Heart right ventricle (tissue), 16 donors: Measurements from ENCODE around the gene IRGC. TPM values are rescaled to one million over a fixed set of nuclear protein-coding genes. Genes with fewer than 3 reads are reported as not detected.

Experiments used
- ATAC-seq, 8 donors: fragments of 200-7000 bp; cut with Tn5 transposase; one replicate each; pipeline ENCODE4 v1.9.1; 2020; ENCODE audit warnings: mild to moderate bottlenecking in 8 of 8, moderate library complexity in 8 of 8, moderate number of reproducible peaks in 1 of 8
- DNase-seq, 2 donors: peaks; one replicate each; pipeline ENCODE4 v3.0.0-alpha.2; 2020
- H3K27ac ChIP-seq, 10 donors: fragments of 200-600 bp; sonication (generic) in 2 of 10; one replicate each; pipeline versions ENCODE4 v1.5.0 to v1.8.0; 2020 to 2022; ENCODE audit warnings: mild to moderate bottlenecking in 3 of 10
- H3K27me3 ChIP-seq, 7 donors: fragments of 200-600 bp; one replicate each; pipeline ENCODE4 v1.8.0; 2021 to 2022; ENCODE audit warnings: mild to moderate bottlenecking in 2 of 7
- H3K36me3 ChIP-seq, 9 donors: fragments of 200-600 bp; sonication (generic) in 1 of 9; one replicate each; pipeline versions ENCODE4 v1.5.0 to v1.8.0; 2020 to 2022; ENCODE audit warnings: mild to moderate bottlenecking in 2 of 9
- H3K4me1 ChIP-seq, 9 donors: fragments of 200-600 bp; sonication (generic) in 1 of 9; one replicate each; pipeline versions ENCODE4 v1.5.0 to v1.8.0; 2020 to 2022; ENCODE audit warnings: mild to moderate bottlenecking in 4 of 9
- H3K4me3 ChIP-seq, 10 donors: fragments of 200-600 bp; sonication (generic) in 2 of 10; one replicate each; pipeline versions ENCODE4 v1.5.0 to v1.8.0; 2020 to 2022; ENCODE audit warnings: mild to moderate bottlenecking in 7 of 10, moderate library complexity in 2 of 10
- H3K9me3 ChIP-seq, 11 donors: fragments of 200-600 bp in 10 of 11; sonication (generic) in 2 of 11; one replicate each; pipeline versions ENCODE4 v1.5.0 to v1.8.0; 2013 to 2022; ENCODE audit warnings: mild to moderate bottlenecking in 2 of 11, control low read depth in 1 of 11, moderate library complexity in 1 of 11
- WGBS, 2 donors: extraction: QIAGEN DNeasy Blood & Tissue Kit; methylation state at CpG; one replicate each; pipeline ENCODE4 v1.1.7; 2013; ENCODE audit warnings: inconsistent platforms in 1 of 2; 5-methylcytosine and 5-hydroxymethylcytosine counted together
- intact Hi-C, 10 donors: fragments of 100-400 bp; cut with DNase I; formaldehyde crosslinking; loops; one replicate each; pipeline versions ENCODE4 v1.11.1 to v1.14.2; 2022
- polyA plus RNA-seq, 2 donors: library from polyadenylated mRNA; stranded (reverse); fragments of 200-250 nt; gene quantifications; one replicate each; pipeline ENCODE4 v1.2.3, GENCODE V29; 2013
- total RNA-seq, 10 donors: library from RNA; stranded (reverse); fragmentation: NEBNext Ultra II Directional in 3 of 10; extraction: Animal tissue kit (Norgen Biotek cat#: 25700) in 3 of 10; gene quantifications; one replicate each; pipeline versions ENCODE4 v1.2.1 to v1.2.4, GENCODE V29; 2021 to 2023
- TF ChIP-seq, protein P1 (sequence below), 9 donors: fragments of 200-600 bp; sonication (generic) in 2 of 9; IDR thresholded peaks; one replicate each; pipeline versions ENCODE4 v1.5.0 to v1.8.0; 2021 to 2022; ENCODE audit warnings: antibody characterized with exemption in 9 of 9, mild to moderate bottlenecking in 5 of 9, moderate library complexity in 1 of 9
- donor health status: Arrhythmogenic right ventricular cardiomyopathy.
- donor health status: ischemic (EF 13 %, LVEDD 7.1; RV severe dilation, severe dysfunction).
- donor health status: healthy with polysubstance abuse.
- donor health status: DM: no; HTN: yes; CAD: no.
- donor health status: DM: no; HTN: no; CAD: no.
- donor health status: ischemic (EF 25% LVEDD 6.9; RV normal size, moderate dysfunction).
- donor health status: ischemic (EF 25% LVEDD 5.7; RV mildly dilated, moderate dysfunction).
- donor health status: healthy.
- donor health status: DM: yes; HTN: yes; CAD: no.
- donor health status: Ischemic cardiomyopathy.
- donor health status: ischemic (EF 35%, LVEDD 5.7; RV mildly dilated, moderate dysfunction).
- donor health status: nonischemic (EF 11% LVEDD 7.7; RV severe dilation, severe dysfunction).
- donor health status: DM: yes; HTN: yes; CAD: no.
- donor health status: PGD.
- donor health status: ischemic (EF 29% LVEDD 5.4; RV normal size, mild dysfunction).
- donor health status: nonischemic (EF 23%, LVEDD 6.1; RV moderate dilation, normal function).

The IRGC gene
- total and polyA plus RNA-seq, 12 donors: not detected

DNA sequence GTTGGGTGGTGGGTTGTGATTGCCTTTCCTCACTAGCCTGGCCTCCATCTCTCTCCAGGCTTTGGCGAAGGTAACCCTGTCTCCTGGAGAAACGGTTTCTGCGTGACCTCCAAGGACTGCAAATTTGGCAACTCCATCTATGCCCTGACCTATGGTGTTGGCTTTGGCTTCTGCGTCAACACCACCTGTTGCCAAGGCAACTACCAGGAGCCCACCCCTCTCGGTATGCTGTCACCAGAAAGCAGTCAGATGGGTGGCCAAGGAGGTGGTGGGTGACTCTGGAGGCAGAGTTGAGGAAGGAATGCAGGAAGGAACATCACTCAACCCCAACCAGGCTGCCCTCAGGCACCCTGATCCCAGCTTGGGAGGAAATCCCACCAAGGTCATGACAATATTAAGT lies 18.6 kb upstream of the IRGC start:
- ATAC-seq (no peak), DNase-seq (no peak)
- WGBS, 2 donors: 79 to 85% methylated on average over 5 of the region's 5 CpGs
- TF ChIP-seq, protein P1, sequence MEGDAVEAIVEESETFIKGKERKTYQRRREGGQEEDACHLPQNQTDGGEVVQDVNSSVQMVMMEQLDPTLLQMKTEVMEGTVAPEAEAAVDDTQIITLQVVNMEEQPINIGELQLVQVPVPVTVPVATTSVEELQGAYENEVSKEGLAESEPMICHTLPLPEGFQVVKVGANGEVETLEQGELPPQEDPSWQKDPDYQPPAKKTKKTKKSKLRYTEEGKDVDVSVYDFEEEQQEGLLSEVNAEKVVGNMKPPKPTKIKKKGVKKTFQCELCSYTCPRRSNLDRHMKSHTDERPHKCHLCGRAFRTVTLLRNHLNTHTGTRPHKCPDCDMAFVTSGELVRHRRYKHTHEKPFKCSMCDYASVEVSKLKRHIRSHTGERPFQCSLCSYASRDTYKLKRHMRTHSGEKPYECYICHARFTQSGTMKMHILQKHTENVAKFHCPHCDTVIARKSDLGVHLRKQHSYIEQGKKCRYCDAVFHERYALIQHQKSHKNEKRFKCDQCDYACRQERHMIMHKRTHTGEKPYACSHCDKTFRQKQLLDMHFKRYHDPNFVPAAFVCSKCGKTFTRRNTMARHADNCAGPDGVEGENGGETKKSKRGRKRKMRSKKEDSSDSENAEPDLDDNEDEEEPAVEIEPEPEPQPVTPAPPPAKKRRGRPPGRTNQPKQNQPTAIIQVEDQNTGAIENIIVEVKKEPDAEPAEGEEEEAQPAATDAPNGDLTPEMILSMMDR (IDR thresholded peaks at IDR 0.05): no peak
- intact Hi-C loops: no loop called here
- no peak overlapping the region for H3K27ac ChIP-seq
- peaks cover 0 to 21% (median 8%) of the 10 kb centered on the region in 7 donors for H3K27me3 ChIP-seq
- no peak overlapping the region for H3K4me3 ChIP-seq
- no peaks in the 10 kb centered on the region for H3K36me3 ChIP-seq
- peaks cover 0 to 16% (median 4%) of the 10 kb centered on the region in 11 donors for H3K9me3 ChIP-seq
- peaks cover 4 to 42% (median 18%) of the 10 kb centered on the region in 9 donors for H3K4me1 ChIP-seq

DNA sequence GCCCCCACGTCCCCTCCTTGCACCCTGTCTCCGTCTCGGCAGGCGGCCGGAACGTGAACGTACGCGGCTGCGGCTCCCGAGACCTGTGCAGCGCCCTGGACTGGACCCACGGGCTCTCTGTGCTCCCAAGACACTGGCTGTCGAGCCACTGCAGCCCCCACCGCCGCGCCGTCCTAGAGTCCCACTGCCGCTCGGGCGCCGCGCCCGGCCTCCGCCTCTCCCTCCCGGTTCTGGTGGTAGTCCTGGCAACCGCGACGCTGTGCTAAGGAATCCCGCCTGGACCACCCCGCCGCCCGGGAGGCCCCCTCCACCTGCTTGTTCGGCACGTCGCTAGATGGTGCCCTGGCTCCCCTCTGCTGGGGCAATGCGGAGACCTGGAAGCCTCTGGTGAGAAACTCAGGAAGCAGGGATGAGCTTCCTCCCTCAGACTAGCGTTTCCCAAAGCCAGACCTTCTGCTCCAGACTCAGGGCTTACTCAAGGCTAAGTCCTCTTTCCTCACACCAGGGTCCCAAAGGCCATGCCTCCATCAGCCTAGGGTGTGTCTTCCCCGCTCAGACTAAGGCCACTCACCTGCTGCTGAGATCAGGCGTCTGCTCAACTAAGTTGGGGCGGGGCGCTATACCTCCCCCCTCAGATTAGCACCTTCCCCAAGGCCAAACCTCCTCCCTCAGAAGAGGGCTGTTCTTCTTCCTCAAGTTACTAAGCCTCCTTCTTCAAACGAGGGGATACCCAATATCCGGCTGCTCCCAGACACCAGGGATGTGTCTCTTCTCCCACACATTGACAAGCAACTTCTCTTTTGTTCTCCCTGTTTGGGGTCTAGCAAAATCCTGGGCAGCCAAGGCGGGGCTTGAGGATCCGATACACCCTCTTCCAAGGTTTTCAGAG lies 16.1 kb upstream of the IRGC start:
- H3K36me3 ChIP-seq: no peaks in the 10 kb centered on the region
- TF ChIP-seq, protein P1 (IDR thresholded peaks at IDR 0.05): peak in 4 of 9 donors; percentile 13 to 32 (median 21)
- H3K27me3 ChIP-seq: peaks cover 0 to 21% (median 8%) of the 10 kb centered on the region in 7 donors
- peak overlapping the region in 9 of 10 donors; percentile 18 to 46 (median 41) for H3K4me3 ChIP-seq
- peaks cover 4 to 35% (median 18%) of the 10 kb centered on the region in 9 donors for H3K4me1 ChIP-seq
- WGBS, 2 donors: 14 to 15% methylated on average over 46 of the region's 46 CpGs
- H3K9me3 ChIP-seq: peaks cover 0 to 12% (median 0%) of the 10 kb centered on the region in 11 donors
- peak; percentile 31 to 34 for DNase-seq
- peak; percentile 28 to 52 (median 38) for ATAC-seq
- peak overlapping the region; percentile 34 to 94 (median 87) for H3K27ac ChIP-seq
- intact Hi-C loops: loop anchor here in 1 of 10 donors (2.0 kb wide), 1 partner anchor 31 kb away; no protein-coding TSS in a partner anchor

DNA sequence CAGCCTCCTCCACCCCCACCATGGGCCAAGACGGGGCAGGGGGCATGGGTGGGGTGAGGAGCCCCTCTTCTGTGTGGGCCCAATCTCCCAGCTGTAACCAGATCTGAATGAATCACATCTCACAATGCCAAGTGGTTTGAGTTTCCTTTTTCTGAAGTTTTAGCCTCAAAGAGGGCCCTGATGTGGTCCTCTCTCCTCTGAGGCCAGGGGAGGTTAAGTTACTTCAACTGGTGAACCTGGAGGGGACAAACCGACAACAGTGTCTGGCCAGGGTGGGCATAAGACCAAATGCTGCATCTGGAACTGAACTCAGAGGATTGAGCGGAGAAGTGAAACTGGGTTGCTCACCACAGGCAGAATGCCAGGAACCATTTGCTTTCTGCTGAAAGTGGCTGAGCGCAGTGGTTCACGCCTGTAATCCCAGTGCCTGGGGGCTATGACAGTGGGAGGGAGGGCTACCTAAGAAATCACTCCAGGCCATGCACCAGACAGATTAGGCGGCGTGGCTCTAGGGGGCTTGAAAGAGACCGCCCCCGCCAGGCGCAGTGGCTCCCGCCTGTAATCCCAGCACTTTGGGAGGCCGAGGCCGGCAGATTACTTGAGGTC lies 15.4 kb upstream of the IRGC start:
- intact Hi-C loops: loop anchor here in 1 of 10 donors (2.0 kb wide), 1 partner anchor 32 kb away; no protein-coding TSS in a partner anchor
- TF ChIP-seq, protein P1 (IDR thresholded peaks at IDR 0.05): no peak
- H3K27me3 ChIP-seq: peaks cover 0 to 21% (median 8%) of the 10 kb centered on the region in 7 donors
- WGBS, 2 donors: 49 to 70% methylated on average over 13 of the region's 13 CpGs
- ATAC-seq: peak; percentile 57 to 85 (median 69)
- H3K4me3 ChIP-seq: peak overlapping the region in 8 of 10 donors; percentile 11 to 50 (median 38)
- peak overlapping the region; percentile 54 to 94 (median 87) for H3K27ac ChIP-seq
- H3K36me3 ChIP-seq: no peaks in the 10 kb centered on the region
- DNase-seq: peak; percentile 30 to 76
- peaks cover 0 to 12% (median 0%) of the 10 kb centered on the region in 11 donors for H3K9me3 ChIP-seq
- peaks cover 4 to 35% (median 18%) of the 10 kb centered on the region in 9 donors for H3K4me1 ChIP-seq

DNA sequence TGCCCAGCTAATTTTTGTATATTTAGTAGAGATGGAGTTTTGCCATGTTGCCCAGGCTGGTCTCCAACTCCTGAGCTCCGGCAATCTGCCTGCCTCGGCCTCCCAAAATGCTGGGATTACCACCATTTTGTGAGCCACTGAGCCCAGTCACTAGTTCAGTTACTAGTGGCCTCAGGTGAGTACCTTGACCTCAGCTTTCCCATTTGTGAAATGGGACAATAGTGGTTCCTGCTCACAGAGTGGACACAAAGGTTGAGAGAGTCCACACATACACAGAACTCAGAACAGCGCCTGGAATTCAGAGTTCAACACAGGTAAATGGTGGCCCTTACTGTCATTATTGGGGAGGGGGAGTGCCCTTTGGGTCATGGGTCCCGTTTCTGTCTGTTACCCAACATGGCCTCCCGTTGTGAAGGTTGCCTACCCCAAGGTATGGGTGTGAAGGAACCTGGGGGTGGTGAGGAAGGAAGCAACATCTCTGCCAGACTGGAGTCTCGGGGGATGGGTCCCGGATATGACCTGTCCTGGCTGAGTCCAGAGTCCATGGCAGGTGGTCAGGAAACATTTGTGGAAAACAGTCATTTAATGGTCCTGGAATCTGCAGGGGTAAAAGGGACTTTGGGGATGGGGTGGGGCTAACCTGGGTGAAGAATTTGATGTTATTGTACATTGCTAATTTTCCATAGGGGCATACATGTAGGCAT lies 11.7 kb upstream of the IRGC start:
- Histone ChIP-seq H3K4me1 (peaks cover 4 to 30% (median 16%) of the 10 kb centered on the region in 9 donors), H3K27me3 (peaks cover 0 to 8% (median 4%) of the 10 kb centered on the region in 7 donors), H3K36me3 (no peaks in the 10 kb centered on the region), H3K27ac (no peak overlapping the region), H3K4me3 (no peak overlapping the region), H3K9me3 (peaks cover 0 to 10% (median 6%) of the 10 kb centered on the region in 11 donors)
- no peak for DNase-seq
- TF ChIP-seq, protein P1 (IDR thresholded peaks at IDR 0.05): no peak
- WGBS, 2 donors: 66 to 72% methylated on average over 7 of the region's 7 CpGs
- ATAC-seq: no peak
- intact Hi-C loops: no loop called here
